HepG2 (cell line): ENCODE measurements around the gene NAA25. TPM values are rescaled to one million over a fixed set of nuclear protein-coding genes. Genes with fewer than 3 reads are reported as not detected.

ENCODE experiments used
- AGO2 ChIP-seq: fragments of 200-400 bp; formaldehyde crosslinking; optimal IDR thresholded peaks from 2 replicates; pipeline ENCODE3; 2017; ENCODE audit warnings: mild to moderate bottlenecking, low read depth, low read length, moderate library complexity
- ATRX ChIP-seq: sonication (generic); formaldehyde crosslinking; IDR thresholded peaks from 2 replicates; pipeline ENCODE4 v1.4.0; 2020; ENCODE audit warnings: missing genetic modification reagents, borderline replicate concordance
- BRD4 ChIP-seq: sonication (generic); formaldehyde crosslinking; IDR thresholded peaks from 2 replicates; pipeline ENCODE4 v1.4.0; 2020; ENCODE audit warnings: missing genetic modification reagents
- FOXM1 ChIP-seq: sonication (generic); formaldehyde crosslinking; IDR thresholded peaks from 2 replicates; pipeline ENCODE4 v1.5.0; 2020; ENCODE audit warnings: missing genetic modification reagents
- GTF2F1 ChIP-seq: fragments of 150-350 bp; IDR thresholded peaks from 2 replicates; pipeline ENCODE4 v1.6.1; 2014; ENCODE audit warnings: low read length
- HES4 ChIP-seq: sonication (generic); formaldehyde crosslinking; IDR thresholded peaks from 2 replicates; pipeline ENCODE4 v1.9.0; 2021; ENCODE audit warnings: mild to moderate bottlenecking, missing genetic modification reagents, borderline replicate concordance
- MAF1 ChIP-seq: sonication (generic); formaldehyde crosslinking; IDR thresholded peaks from 2 replicates; pipeline ENCODE4 v1.5.0; 2020; ENCODE audit warnings: missing genetic modification reagents, borderline replicate concordance
- NFIB ChIP-seq: sonication (generic); formaldehyde crosslinking; IDR thresholded peaks from 2 replicates; pipeline ENCODE4 v1.9.0; 2021; ENCODE audit warnings: missing genetic modification reagents, mild to moderate bottlenecking, borderline replicate concordance
- NFKBIZ ChIP-seq: IDR thresholded peaks from 2 replicates; pipeline ENCODE4 v1.6.1; 2018; ENCODE audit warnings: missing genetic modification reagents, missing compliant biosample characterization
- TEAD3 ChIP-seq: optimal IDR thresholded peaks from 2 replicates; pipeline ENCODE3; 2016; ENCODE audit warnings: borderline replicate concordance
- ZIK1 ChIP-seq: sonication (generic); formaldehyde crosslinking; IDR thresholded peaks from 2 replicates; pipeline ENCODE4 v1.5.0; 2020; ENCODE audit warnings: mild to moderate bottlenecking, low read depth, missing genetic modification reagents, borderline replicate concordance
- ZNF136 ChIP-seq: sonication (generic); formaldehyde crosslinking; IDR thresholded peaks from 2 replicates; pipeline ENCODE4 v1.8.1; 2022; ENCODE audit warnings: low read depth, mild to moderate bottlenecking, moderate library complexity, missing genetic modification reagents
- ZNF709 ChIP-seq: sonication (generic); formaldehyde crosslinking; IDR thresholded peaks from 2 replicates; pipeline ENCODE4 v1.5.0; 2020; ENCODE audit warnings: mild to moderate bottlenecking, missing genetic modification reagents
- ZNF747 ChIP-seq: sonication (generic); formaldehyde crosslinking; IDR thresholded peaks from 2 replicates; pipeline ENCODE4 v1.8.1; 2023; ENCODE audit warnings: missing genetic modification reagents, mild to moderate bottlenecking, borderline replicate concordance
- ZNF792 ChIP-seq: IDR thresholded peaks from 2 replicates; pipeline ENCODE4 v1.6.1; 2016
- ZSCAN12 ChIP-seq: sonication (generic); formaldehyde crosslinking; IDR thresholded peaks from 2 replicates; pipeline ENCODE4 v1.9.0; 2021; ENCODE audit warnings: mild to moderate bottlenecking, missing genetic modification reagents
- ZSCAN22 ChIP-seq: sonication (generic); formaldehyde crosslinking; IDR thresholded peaks from 2 replicates; pipeline ENCODE4 v1.4.0; 2020; ENCODE audit warnings: mild to moderate bottlenecking, missing genetic modification reagents
- polyA plus RNA-seq, 8 experiments: library from polyadenylated mRNA; depleted of rRNA in 3 of 8; stranded (reverse) in 7 of 8; unstranded in 1 of 8; fragments of >200 nt; fragmentation: Illumina TruSeq in 4 of 8; extraction: Trizol in 4 of 8; gene quantifications; 2 replicates each; pipeline versions ENCODE4 v1.2.1 to v1.2.3, GENCODE V29; 2011 to 2016; ENCODE audit warnings: low read depth in 4 of 8, missing spikeins in 1 of 8, mixed read lengths in 1 of 8; ENCODE audit not compliant: insufficient read depth in 1 of 8
- total RNA-seq, 5 experiments: library from RNA; depleted of rRNA; stranded (reverse); fragments of >200 nt; fragmentation: Illumina TruSeq; extraction: Trizol; gene quantifications; 2 replicates each; pipeline ENCODE4 v1.2.3, GENCODE V29; 2016; ENCODE audit warnings: low read depth in 1 of 5
- TF ChIP-seq, protein P1 (sequence below): sonication (generic); formaldehyde crosslinking; IDR thresholded peaks from 2 replicates; pipeline ENCODE4 v1.4.0; 2020; ENCODE audit warnings: missing genetic modification reagents
- TF ChIP-seq, protein P2 (sequence below): sonication (generic); formaldehyde crosslinking; IDR thresholded peaks from 2 replicates; pipeline ENCODE4 v1.5.0; 2020; ENCODE audit warnings: missing genetic modification reagents
- TF ChIP-seq, protein P3 (sequence below): sonication (generic); formaldehyde crosslinking; IDR thresholded peaks from 2 replicates; pipeline ENCODE4 v1.5.0; 2020; ENCODE audit warnings: missing genetic modification reagents
- TF ChIP-seq, protein P4 (sequence below): IDR thresholded peaks from 2 replicates; pipeline ENCODE4 v1.6.1; 2012; ENCODE audit warnings: low read depth, low read length, improper control_type of control experiment
- TF ChIP-seq, protein P5 (sequence below): sonication (generic); formaldehyde crosslinking; IDR thresholded peaks from 2 replicates; pipeline ENCODE4 v1.4.0; 2020; ENCODE audit warnings: missing genetic modification reagents

Gene NAA25
- total and polyA plus RNA-seq, 2 of the 13 experiments (the other 11 are each of a cell fraction or from before 2014, with no cell fraction given), result 11.4 to 32.0 TPM

DNA sequence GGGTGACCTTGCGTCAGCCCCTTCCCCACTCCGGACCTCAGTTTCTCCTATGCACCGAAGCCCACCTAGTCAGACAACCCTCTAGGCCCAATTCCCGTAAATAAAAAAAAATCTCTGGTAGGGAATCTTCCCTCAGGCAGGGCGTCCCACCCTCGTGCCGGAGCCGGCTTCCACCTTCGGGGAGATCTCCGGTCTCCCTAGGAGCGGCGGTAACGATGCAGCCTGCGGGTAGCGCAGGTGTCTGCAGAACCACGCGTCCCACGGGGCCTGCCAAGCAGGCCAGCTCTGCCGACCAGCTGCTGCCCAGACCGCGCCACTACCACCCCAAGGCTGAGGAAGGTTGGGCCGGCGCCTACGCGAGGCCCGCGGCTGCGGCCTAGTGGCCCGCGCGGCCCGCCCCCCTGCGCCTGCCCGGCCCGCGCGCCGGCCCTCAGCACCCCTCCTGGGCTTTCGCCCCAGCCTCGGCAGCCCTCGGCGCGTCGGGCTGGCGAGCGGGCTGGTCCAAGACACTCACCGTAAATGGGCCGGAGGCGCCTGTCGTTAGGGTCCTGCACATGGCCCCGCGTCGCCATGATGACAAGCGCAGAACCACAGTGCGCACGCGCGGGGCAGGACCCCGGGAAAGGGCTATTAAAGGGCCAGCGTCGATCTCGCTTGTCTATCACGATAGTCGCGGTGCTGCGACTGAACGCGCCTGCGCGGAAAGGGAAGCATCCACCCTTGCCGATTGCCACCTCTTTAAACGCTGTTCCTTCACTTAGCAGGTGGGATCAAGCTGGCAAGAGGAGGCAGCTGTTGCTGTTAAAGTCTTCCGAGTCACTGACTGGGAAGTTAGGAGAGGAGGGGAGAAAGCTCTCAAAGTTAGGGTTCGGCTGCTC is at the start of gene NAA25 (continued):
- TF ChIP-seq ATRX (CRISPR knock-in tag) (no peak), NFIB (CRISPR knock-in tag) (no peak), HES4 (CRISPR knock-in tag) (peak; percentile 89), GTF2F1 (no peak), BRD4 (CRISPR knock-in tag) (no peak), ZNF709 (peak; percentile 56; the same call in 1 of the 2 replicates), FOXM1 (no peak), AGO2 (peak; percentile 21), ZNF792 (CRISPR knock-in tag) (peak; percentile 57; the same call in 1 of the 2 replicates), MAF1 (CRISPR knock-in tag) (no peak), ZNF136 (0 out of 2 replicates have a peak, but pooled peaks have one; percentile 35), ZSCAN22 (CRISPR knock-in tag) (no peak), ZIK1 (0 out of 2 replicates have a peak, but pooled peaks have one; percentile 25), ZSCAN12 (no peak), NFKBIZ (no peak), TEAD3 (CRISPR knock-in tag) (no peak), ZNF747 (CRISPR knock-in tag) (no peak)
- TF ChIP-seq, protein P1, sequence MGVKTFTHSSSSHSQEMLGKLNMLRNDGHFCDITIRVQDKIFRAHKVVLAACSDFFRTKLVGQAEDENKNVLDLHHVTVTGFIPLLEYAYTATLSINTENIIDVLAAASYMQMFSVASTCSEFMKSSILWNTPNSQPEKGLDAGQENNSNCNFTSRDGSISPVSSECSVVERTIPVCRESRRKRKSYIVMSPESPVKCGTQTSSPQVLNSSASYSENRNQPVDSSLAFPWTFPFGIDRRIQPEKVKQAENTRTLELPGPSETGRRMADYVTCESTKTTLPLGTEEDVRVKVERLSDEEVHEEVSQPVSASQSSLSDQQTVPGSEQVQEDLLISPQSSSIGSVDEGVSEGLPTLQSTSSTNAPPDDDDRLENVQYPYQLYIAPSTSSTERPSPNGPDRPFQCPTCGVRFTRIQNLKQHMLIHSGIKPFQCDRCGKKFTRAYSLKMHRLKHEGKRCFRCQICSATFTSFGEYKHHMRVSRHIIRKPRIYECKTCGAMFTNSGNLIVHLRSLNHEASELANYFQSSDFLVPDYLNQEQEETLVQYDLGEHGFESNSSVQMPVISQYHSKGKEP, result no peak
- TF ChIP-seq, protein P2, sequence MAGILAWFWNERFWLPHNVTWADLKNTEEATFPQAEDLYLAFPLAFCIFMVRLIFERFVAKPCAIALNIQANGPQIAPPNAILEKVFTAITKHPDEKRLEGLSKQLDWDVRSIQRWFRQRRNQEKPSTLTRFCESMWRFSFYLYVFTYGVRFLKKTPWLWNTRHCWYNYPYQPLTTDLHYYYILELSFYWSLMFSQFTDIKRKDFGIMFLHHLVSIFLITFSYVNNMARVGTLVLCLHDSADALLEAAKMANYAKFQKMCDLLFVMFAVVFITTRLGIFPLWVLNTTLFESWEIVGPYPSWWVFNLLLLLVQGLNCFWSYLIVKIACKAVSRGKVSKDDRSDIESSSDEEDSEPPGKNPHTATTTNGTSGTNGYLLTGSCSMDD (CRISPR knock-in tag), result no peak
- TF ChIP-seq, protein P3, sequence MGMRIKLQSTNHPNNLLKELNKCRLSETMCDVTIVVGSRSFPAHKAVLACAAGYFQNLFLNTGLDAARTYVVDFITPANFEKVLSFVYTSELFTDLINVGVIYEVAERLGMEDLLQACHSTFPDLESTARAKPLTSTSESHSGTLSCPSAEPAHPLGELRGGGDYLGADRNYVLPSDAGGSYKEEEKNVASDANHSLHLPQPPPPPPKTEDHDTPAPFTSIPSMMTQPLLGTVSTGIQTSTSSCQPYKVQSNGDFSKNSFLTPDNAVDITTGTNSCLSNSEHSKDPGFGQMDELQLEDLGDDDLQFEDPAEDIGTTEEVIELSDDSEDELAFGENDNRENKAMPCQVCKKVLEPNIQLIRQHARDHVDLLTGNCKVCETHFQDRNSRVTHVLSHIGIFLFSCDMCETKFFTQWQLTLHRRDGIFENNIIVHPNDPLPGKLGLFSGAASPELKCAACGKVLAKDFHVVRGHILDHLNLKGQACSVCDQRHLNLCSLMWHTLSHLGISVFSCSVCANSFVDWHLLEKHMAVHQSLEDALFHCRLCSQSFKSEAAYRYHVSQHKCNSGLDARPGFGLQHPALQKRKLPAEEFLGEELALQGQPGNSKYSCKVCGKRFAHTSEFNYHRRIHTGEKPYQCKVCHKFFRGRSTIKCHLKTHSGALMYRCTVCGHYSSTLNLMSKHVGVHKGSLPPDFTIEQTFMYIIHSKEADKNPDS (CRISPR knock-in tag), result no peak
- TF ChIP-seq, protein P4, sequence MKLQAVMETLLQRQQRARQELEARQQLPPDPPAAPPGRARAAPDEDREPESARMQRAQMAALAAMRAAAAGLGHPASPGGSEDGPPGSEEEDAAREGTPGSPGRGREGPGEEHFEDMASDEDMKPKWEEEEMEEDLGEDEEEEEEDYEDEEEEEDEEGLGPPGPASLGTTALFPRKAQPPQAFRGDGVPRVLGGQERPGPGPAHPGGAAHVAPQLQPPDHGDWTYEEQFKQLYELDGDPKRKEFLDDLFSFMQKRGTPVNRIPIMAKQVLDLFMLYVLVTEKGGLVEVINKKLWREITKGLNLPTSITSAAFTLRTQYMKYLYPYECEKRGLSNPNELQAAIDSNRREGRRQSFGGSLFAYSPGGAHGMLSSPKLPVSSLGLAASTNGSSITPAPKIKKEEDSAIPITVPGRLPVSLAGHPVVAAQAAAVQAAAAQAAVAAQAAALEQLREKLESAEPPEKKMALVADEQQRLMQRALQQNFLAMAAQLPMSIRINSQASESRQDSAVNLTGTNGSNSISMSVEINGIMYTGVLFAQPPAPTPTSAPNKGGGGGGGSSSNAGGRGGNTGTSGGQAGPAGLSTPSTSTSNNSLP, result no peak
- TF ChIP-seq, protein P5, sequence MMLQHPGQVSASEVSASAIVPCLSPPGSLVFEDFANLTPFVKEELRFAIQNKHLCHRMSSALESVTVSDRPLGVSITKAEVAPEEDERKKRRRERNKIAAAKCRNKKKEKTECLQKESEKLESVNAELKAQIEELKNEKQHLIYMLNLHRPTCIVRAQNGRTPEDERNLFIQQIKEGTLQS, result no peak
